Liver (tissue), 10 donors: ENCODE results near the gene ZNF99. TPM values are rescaled to one million over a fixed set of nuclear protein-coding genes. Genes with fewer than 3 reads are reported as not detected.
"Not testable (repeated sequence)": the region's sequence is repeated elsewhere in the genome, so short reads cannot be mapped to it uniquely, and the experiment has no call there.

Source experiments
- DNase-seq: peaks from one replicate; pipeline ENCODE4 v3.0.0-alpha.2; 2017; ENCODE audit warnings: low spot score
- H3K27ac ChIP-seq, 2 donors: one replicate each; pipeline ENCODE4 v1.7.0; 2013; ENCODE audit warnings: inconsistent platforms in 2 of 2, low read length in 2 of 2, control low read depth in 1 of 2, low read depth in 1 of 2, mild to moderate bottlenecking in 1 of 2
- H3K27me3 ChIP-seq, 4 donors: one replicate each; pipeline versions ENCODE4 v1.6.1 to v1.7.0; 2013; ENCODE audit warnings: low read length in 3 of 4, inconsistent platforms in 1 of 4, mild to moderate bottlenecking in 1 of 4, moderate library complexity in 1 of 4; ENCODE audit not compliant: control insufficient read depth in 4 of 4, insufficient read depth in 4 of 4
- H3K36me3 ChIP-seq, 4 donors: one replicate each; pipeline versions ENCODE4 v1.6.1 to v1.7.0; 2013; ENCODE audit warnings: low read length in 3 of 4, mild to moderate bottlenecking in 3 of 4, low read depth in 1 of 4, moderate library complexity in 1 of 4; ENCODE audit not compliant: control insufficient read depth in 4 of 4, insufficient read depth in 3 of 4
- H3K4me1 ChIP-seq, 4 donors: one replicate each; pipeline versions ENCODE4 v1.6.1 to v1.7.0; 2013; ENCODE audit warnings: low read length in 3 of 4, mild to moderate bottlenecking in 3 of 4, moderate library complexity in 1 of 4; ENCODE audit not compliant: control insufficient read depth in 4 of 4, insufficient read depth in 4 of 4
- H3K4me3 ChIP-seq, 3 donors: one replicate each; pipeline versions ENCODE4 v1.6.1 to v1.7.0; 2013; ENCODE audit warnings: low read length in 3 of 3, control low read depth in 1 of 3, low read depth in 1 of 3, mild to moderate bottlenecking in 1 of 3
- H3K9ac ChIP-seq, 2 donors: one replicate each; pipeline ENCODE4 v1.7.0; 2013; ENCODE audit warnings: low read length in 2 of 2, mild to moderate bottlenecking in 2 of 2, moderate library complexity in 2 of 2, control low read depth in 1 of 2, low read depth in 1 of 2
- H3K9me3 ChIP-seq, 4 donors: one replicate each; pipeline versions ENCODE4 v1.6.1 to v1.7.0; 2013; ENCODE audit warnings: low read length in 3 of 4; ENCODE audit not compliant: control insufficient read depth in 4 of 4
- FOXA1 ChIP-seq: IDR thresholded peaks from 2 replicates; pipeline ENCODE4 v1.6.1; 2016; ENCODE audit warnings: antibody characterized with exemption
- FOXA2 ChIP-seq: IDR thresholded peaks from 2 replicates; pipeline ENCODE4 v1.6.1; 2016; ENCODE audit warnings: antibody characterized with exemption
- JUND ChIP-seq, 2 donors: IDR thresholded peaks; 2 replicates each; pipeline ENCODE4 v1.6.1; 2016; ENCODE audit warnings: antibody characterized with exemption in 2 of 2
- NR2F2 ChIP-seq: IDR thresholded peaks from 2 replicates; pipeline ENCODE4 v1.6.1; 2016; ENCODE audit warnings: antibody characterized with exemption
- RXRA ChIP-seq, 2 donors: IDR thresholded peaks; 2 replicates each; pipeline ENCODE4 v1.6.1; 2017 to 2018; ENCODE audit warnings: antibody characterized with exemption in 2 of 2, mild to moderate bottlenecking in 1 of 2
- TAF1 ChIP-seq: conservative IDR thresholded peaks from 2 replicates; pipeline ENCODE4 v1.6.1; 2016; ENCODE audit warnings: antibody characterized with exemption, mild to moderate bottlenecking
- YY1 ChIP-seq: IDR thresholded peaks from 2 replicates; pipeline ENCODE4 v1.6.1; 2016; ENCODE audit warnings: antibody characterized with exemption, mild to moderate bottlenecking
- WGBS: extraction: QIAGEN DNeasy Blood & Tissue Kit; methylation state at CpG from one replicate; pipeline ENCODE4 v1.1.7; 2013; 5-methylcytosine and 5-hydroxymethylcytosine counted together
- polyA plus RNA-seq, 2 donors: library from polyadenylated mRNA; stranded (reverse) in 1 of 2; unstranded in 1 of 2; fragments of 200-250 nt in 1 of 2; fragments of >200 nt in 1 of 2; fragmentation: Nextera tagmentation in 1 of 2; extraction: Ambion mirVana in 1 of 2; gene quantifications; one replicate each; pipeline versions ENCODE4 v1.2.1 to v1.2.3, GENCODE V29; 2013 to 2015
- small RNA-seq: library from RNA; depleted of rRNA; stranded (forward); fragments of <200 nt; gene quantifications from one replicate; pipeline ENCODE3, GENCODE V24; 2014
- total RNA-seq, 2 donors: library from RNA; depleted of rRNA; stranded (reverse); fragments of >200 nt; gene quantifications; one replicate each; pipeline ENCODE4 v1.2.3, GENCODE V29; 2014
- TF ChIP-seq, protein P1 (sequence below): IDR thresholded peaks from 2 replicates; pipeline ENCODE4 v1.6.1; 2016; ENCODE audit warnings: antibody characterized with exemption
- TF ChIP-seq, protein P2 (sequence below): IDR thresholded peaks from 2 replicates; pipeline ENCODE4 v1.6.1; 2016; ENCODE audit warnings: antibody characterized with exemption
- donor health status: healthy.
- donor health status: healthy.
- donor health status: healthy.
- donor health status: healthy.
- donor health status: healthy.

Gene ZNF99
- total and polyA plus RNA-seq, 4 donors = 0.01 to 0.09 TPM; not detected in 2

DNA sequence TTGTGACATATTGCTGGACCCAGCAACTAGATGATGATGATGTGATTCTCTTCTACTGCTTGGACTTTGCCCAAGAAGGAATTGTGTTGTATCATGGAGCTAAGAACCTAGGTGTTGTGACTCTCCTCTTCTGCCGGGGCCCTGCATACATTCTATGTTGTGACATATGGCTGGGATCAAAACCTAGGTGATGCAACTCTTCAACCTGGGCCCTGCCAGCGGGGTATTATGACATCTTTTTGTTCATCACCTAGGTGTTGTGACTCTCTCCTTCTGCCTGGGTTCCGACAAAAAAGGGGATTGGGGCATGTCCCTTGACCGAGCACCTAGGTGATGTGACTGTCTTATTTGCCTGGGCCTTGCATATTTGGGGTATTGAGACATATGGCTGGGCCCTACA is 55.7 kb downstream of the ZNF99 start:
- 83% methylated on average over 4 of the region's 4 CpGs for WGBS

DNA sequence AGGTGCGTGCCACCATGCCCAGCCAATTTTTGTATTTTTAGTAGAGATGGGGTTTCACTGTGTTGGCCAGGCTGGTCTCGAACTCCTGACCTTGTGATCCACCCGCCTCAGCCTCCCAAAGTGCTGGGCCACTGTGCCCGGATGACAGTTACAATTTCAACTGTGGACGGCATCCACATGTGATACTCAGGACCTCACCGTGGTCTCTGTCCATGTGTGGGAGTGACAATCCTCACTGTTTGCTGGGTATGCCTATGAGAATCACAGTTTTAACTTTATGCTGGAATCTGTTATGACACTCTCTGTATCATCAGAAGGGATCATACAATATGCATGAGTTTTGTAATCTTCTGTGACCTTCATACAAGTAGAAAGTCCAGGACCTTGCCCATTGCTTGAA is 62.4 kb downstream of the ZNF99 start:
- H3K9me3 ChIP-seq, H3K27ac ChIP-seq: not testable (repeated sequence)

More for the DNA sequence above, 55.7 kb downstream of the ZNF99 start:
- H3K27ac ChIP-seq, H3K9ac ChIP-seq, H3K36me3 ChIP-seq, H3K4me3 ChIP-seq, H3K9me3 ChIP-seq, H3K4me1 ChIP-seq, DNase-seq, H3K27me3 ChIP-seq: not testable (repeated sequence)

DNA sequence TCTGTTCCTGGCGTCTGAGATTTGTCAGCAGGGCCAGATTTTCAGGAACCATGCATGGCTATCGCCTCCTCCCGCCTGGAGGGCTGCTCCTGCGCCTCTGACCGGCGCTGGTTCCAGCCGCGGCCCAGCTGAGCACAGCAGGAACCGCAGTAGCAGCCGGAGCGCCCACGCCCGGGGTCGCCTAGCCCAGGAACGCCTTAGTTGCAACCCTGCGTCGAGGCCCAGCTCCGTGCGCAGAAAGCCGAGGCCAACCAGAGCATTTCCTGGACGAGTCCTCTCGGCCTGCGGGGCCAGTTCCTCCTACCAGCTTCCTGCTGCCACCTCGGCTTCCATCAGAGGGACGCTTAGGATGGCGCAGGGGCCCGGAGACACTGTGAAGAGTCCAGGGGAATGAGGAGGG is 75.0 kb downstream of the ZNF99 start:
- Histone ChIP-seq H3K36me3 (no peaks in the 10 kb centered on the region), H3K27ac (no peak overlapping the region), H3K27me3 (no peaks in the 10 kb centered on the region), H3K4me3 (no peak overlapping the region), H3K4me1 (no peaks in the 10 kb centered on the region), H3K9me3 (peaks cover 0 to 10% (median 7%) of the 10 kb centered on the region in 4 donors), H3K9ac (no peak overlapping the region)
- WGBS = 23% methylated on average over 27 of the region's 27 CpGs
- TF ChIP-seq, protein P1, sequence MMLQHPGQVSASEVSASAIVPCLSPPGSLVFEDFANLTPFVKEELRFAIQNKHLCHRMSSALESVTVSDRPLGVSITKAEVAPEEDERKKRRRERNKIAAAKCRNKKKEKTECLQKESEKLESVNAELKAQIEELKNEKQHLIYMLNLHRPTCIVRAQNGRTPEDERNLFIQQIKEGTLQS = no peak
- TF ChIP-seq JUND (IDR thresholded peaks at IDR 0.05) (no peak), YY1 (no peak), NR2F2 (no peak), RXRA (IDR thresholded peaks at IDR 0.05) (no peak), TAF1 (no peak), FOXA2 (no peak), FOXA1 (no peak)
- TF ChIP-seq, protein P2, sequence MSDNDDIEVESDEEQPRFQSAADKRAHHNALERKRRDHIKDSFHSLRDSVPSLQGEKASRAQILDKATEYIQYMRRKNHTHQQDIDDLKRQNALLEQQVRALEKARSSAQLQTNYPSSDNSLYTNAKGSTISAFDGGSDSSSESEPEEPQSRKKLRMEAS = no peak
- no peak for DNase-seq

More for the DNA sequence above, 62.4 kb downstream of the ZNF99 start:
- not testable (repeated sequence) for H3K9ac ChIP-seq, H3K4me3 ChIP-seq, H3K36me3 ChIP-seq, H3K4me1 ChIP-seq, DNase-seq, H3K27me3 ChIP-seq
- WGBS = 81% methylated on average over 6 of the region's 6 CpGs

DNA sequence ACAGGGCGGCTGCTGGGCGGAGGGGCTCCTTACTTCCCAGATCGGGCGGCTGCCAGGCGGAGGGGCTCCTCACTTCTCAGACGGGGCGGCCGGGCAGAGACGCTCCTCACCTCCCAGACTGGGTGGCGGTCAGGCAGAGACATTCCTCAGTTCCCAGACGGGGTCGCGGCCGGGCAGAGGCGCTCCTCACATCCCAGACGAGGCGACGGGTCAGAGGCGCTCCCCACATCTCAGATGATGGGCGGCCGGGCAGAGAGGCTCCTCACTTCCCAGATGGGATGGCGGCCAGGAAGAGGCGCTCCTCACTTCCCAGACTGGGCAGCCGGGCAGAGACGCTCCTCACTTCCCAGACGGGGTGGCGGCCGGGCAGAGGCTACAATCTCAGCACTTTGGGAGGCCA is 80.9 kb downstream of the ZNF99 start:
- H3K27ac ChIP-seq, H3K36me3 ChIP-seq, H3K27me3 ChIP-seq, H3K9ac ChIP-seq, H3K4me1 ChIP-seq, DNase-seq, H3K4me3 ChIP-seq: not testable (repeated sequence)
- WGBS = 95% methylated on average over 28 of the region's 28 CpGs
- H3K9me3 ChIP-seq = peaks cover 0 to 17% (median 2%) of the 10 kb centered on the region in 4 donors

DNA sequence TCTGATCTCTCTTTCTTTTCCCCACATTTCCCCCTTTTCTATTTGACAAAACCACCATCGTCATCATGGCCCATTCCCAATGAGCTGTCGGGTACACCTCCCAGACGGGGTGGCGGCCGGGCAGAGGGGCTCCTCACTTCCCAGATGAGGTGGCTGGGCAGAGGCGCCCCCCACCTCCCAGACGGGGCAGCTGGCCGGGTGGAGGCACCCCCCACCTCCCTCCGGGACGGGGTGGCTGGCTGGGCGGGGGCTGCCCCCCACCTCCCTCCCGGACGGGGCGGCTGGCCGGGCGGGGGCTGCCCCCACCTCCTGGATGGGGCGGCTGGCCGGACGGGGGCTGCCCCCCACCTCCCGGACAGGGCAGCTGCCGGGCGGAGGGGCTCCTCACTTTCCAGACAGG is 81.3 kb downstream of the ZNF99 start:
- WGBS = 94% methylated on average over 22 of the region's 22 CpGs
- DNase-seq, H3K4me3 ChIP-seq, H3K36me3 ChIP-seq, H3K27ac ChIP-seq, H3K4me1 ChIP-seq, H3K27me3 ChIP-seq, H3K9ac ChIP-seq: not testable (repeated sequence)
- H3K9me3 ChIP-seq = peaks cover 0 to 17% (median 2%) of the 10 kb centered on the region in 4 donors

Small RNA genes within 50 kb of the gene (small RNA-seq; reads per million reads assigned to genes)
- gene AC008626.1 (not detected), gene AC008626.2 (not detected)

Other genes with a start within 250 kb of the ZNF99 start
- 1 to 10 TPM in 1 of 2 donors, under 1 TPM in 1; under 0.01 to 2.4 TPM for gene ZNF492, start 149.8 kb downstream of the ZNF99 start, total RNA-seq
- under 1 TPM in 1 of 2 donors, not detected in 1; 0.01 TPM for gene ZNF492, start 149.8 kb downstream of the ZNF99 start, polyA plus RNA-seq
- under 1 TPM; 0.05 to 0.08 TPM for gene ZNF723, start 48.1 kb upstream of the ZNF99 start, total RNA-seq
- not detected for gene ZNF723, start 48.1 kb upstream of the ZNF99 start, polyA plus RNA-seq
- under 1 TPM in 1 of 2 donors, not detected in 1; 0.25 TPM for gene ZNF728, start 219.0 kb upstream of the ZNF99 start, total RNA-seq
- under 1 TPM in 1 of 2 donors, not detected in 1; 0.05 TPM for gene ZNF728, start 219.0 kb upstream of the ZNF99 start, polyA plus RNA-seq